ENCODE measurements around the gene SLC25A38.
"Not testable (repeated sequence)": the region's sequence is repeated elsewhere in the genome, so short reads cannot be mapped to it uniquely, and the experiment has no call there.

Gene SLC25A38

DNA sequence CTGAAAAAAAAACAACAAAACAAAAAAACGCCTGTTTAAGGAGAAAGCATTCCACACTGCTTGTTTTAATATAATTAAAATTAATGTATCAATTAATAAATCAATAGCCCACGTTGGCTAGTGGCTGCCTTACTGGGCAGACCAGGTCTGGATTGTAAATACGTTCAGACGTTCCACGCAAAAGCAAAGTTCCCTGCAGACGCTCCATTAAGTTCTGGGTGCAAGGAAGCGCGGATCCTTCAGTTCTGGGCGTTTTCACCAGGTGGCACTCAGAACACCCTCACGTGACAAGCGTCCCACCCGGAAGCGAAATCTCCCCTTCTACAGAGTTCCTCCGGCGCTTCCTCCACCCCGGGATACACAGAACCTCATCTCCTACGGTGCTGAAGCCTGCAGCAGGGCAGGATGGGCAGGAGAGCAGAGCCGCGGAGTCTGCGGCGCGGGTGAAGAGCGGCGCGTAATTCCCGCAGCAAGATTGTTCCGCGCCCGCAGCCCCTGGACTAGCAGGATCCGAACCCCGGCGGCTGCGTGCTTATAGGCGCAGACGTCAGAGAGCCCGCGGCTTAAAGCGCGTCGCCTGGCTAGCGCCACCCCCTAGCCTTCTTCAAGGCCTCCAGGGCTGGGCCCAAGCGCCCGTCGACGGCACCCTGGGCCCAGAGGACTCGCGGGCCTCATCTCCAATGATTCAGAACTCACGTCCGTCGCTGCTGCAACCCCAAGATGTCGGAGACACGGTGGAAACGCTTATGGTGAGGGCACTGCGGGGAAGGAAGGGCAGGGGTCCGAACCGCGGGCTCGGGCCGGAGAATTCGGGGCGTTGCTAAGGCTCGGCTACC is at the start of gene SLC25A38:
TSS of gene SLC25A38 (plus strand) at position 326 of the 836 bp plus-strand sequence. CDS start at position 681, 355 bp downstream.
- no peak for DNase-seq

GRCh38 chr3:39333607-39334006 is 49.6 kb upstream of the SLC25A38 start:
- no peak for DNase-seq

GRCh38 chr3:39334205-39334604 is 49.0 kb upstream of the SLC25A38 start:
- no peak for DNase-seq

- no peak for DNase-seq
These were observed 45.0 kb upstream of the SLC25A38 start for GRCh38 chr3:39338201-39338600.

GRCh38 chr3:39339086-39339485 is 44.1 kb upstream of the SLC25A38 start:
- DNase-seq: no peak

DNA sequence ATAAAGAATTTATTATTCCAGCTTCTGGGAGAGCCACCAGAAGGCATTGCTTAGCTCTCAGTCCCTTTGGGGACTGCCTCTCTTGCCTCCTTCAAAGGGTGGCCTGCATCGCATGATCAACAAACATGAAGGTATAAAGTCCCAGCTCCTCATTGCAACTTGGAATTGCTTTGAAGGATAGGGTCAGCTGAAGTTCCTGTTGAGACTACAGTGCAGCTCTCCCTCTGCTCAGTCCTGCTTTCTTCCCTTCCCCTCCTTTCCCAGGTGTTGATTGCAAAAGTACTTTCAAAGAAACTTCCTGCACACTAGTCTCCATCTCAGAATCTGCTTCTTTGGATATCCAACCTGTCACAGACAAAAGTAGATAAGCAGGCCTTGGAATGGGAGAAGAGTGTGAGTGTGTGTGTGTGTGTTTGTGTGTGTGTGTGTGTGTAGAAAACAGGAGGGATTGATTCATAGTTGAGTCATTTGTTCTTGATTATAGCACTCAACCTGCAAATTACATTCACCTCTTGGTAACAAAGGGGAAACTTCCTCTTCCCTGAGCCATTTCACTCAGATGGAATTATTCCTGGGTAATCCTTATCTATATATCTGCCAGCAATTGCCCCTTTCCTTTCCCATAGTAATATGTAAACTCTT is 40.0 kb upstream of the SLC25A38 start:
- no peak for DNase-seq

- DNase-seq: no peak
These were observed 39.4 kb upstream of the SLC25A38 start for GRCh38 chr3:39343760-39344159.

- no peak for DNase-seq
These were observed 38.3 kb upstream of the SLC25A38 start for GRCh38 chr3:39344746-39345344.

DNA sequence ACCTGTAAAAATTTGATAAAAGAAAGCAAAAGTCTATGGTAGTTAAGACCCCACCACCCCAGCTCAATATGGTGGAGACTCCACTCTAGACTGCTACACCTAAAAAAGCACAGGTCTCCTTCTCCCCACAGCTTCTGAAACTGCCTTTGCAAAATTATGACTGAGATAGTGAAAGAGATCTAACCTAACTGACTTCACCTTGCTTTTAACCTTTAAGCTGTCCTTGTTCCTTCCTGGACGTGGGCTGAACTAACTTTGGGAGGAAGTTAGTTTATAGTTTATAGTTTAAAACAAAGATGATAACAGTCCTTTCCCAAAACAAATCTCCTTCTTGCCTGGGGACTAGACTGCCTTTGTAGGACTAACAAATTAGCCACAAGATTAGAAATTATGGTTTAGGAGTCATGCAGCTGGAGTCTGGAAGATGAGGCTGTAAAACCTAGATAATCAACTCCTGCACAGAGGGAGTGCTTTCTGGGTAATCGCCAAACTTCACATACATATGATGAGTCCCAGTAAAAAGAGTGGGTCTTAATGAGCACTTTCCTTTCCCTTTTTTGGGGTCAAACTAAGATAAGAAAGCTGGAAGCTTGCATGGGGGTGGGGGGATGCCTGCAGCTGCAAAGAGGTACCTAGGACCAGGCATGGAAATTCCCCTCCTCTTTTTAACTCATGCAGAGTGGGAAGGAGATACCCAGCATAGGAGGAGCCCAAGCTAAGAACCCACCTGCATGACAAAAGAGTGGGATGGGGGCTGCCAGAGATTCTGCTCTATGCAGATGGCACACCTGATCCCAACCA is 36.2 kb upstream of the SLC25A38 start:
- DNase-seq: no peak

DNA sequence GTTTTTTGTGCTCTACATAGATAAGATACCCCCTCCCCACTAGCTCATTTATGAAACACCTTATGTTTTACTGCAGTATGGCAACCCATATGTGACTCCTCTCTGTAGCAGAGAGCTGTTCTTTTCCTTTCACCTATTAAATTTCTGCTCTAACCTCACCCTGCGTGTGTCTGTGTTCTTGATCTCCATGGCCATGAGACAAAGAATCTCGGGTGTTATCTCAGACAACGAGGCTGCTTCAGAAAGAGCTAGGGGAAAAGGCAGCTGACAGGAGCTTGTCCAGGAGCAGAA is 35.6 kb upstream of the SLC25A38 start:
- DNase-seq: no peak

DNA sequence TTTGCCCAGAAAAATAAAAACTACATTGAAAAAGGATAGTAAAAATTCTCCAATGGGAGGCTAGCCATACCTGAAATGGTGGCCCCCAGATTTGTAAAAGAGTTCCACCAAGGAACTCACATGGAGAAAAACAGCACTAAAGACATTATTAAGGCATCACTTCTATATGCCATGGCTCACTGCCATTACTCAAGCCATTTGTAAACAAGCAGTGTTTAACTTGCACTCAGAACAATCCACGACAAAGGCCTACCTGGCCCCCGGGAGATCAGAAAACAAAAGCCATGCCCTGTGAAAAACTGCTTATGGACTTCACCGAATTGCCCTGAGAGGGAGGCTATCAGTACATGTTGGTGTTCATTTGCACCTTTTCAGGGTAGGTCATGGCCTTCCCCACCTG is 34.1 kb upstream of the SLC25A38 start:
- DNase-seq: no peak

GRCh38 chr3:39350714-39351113 is 32.5 kb upstream of the SLC25A38 start:
- no peak for DNase-seq

- DNase-seq: not testable (repeated sequence)
These were observed 32.0 kb upstream of the SLC25A38 start for GRCh38 chr3:39351134-39351533.

GRCh38 chr3:39353168-39353927 is 29.8 kb upstream of the SLC25A38 start:
- not testable (repeated sequence) for DNase-seq

DNA sequence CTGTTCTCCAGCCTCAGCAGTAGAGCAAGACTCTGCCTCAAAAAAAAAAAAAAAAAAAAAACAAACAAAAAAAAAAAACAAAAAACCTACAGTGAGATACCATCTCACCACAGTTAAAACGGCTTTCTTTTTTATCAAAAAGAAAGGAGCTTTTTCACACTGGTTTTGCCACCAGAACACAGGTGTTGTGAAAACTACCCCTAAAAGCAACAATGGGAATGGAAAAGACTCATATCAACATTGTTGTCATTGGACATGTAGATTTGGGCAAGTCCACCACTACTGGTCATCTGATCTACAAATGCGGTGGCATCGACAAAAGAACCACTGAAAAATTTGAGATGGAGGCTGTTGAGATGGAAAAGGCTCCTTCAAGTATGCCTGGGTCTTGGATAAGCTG is 24.8 kb upstream of the SLC25A38 start:
- no peak for DNase-seq

- no peak for DNase-seq
These were observed 21.8 kb upstream of the SLC25A38 start for GRCh38 chr3:39361252-39361927.

DNA sequence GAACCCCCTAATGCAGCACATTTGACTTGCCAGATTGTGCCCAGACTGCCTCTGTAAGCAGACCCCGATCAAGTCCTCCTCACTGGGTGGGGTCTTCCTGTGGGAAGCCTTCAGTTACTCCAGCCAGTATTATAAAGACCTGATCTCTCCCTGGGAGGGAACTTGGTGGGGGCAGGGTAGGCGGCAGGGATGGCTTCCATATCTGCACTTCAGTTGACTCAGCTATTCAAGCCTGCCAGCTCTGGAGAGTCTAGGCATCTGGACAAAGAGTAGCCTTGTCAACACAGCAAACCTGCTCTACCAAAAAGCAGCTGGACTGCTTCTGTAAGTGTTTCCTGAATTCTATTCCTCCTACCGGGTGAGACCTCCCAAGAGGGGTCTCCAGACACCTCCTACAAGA is 21.0 kb upstream of the SLC25A38 start:
- DNase-seq: no peak

DNA sequence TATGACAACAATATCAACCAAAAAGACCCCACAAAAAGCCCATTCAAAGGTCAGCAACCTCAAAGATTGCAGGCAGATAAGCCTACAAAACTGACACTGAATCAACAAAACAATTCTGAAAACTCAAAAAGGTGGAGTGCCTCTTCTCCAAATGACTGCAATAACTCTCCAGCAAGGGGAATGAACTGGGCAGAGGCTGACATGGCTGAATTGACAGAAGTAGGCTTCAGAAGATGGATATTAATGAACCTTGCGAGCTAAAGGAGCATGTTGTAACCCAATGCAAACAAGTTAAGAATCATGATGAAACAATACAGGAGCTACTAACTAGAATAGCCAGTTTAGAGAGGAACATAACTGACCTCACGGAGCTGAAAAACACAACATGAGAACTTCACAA is 20.4 kb upstream of the SLC25A38 start:
- no peak for DNase-seq

- DNase-seq: not testable (repeated sequence)
These were observed 12.7 kb upstream of the SLC25A38 start for GRCh38 chr3:39370450-39370849.

GRCh38 chr3:39372833-39373232 is 10.3 kb upstream of the SLC25A38 start:
- no peak for DNase-seq

DNA sequence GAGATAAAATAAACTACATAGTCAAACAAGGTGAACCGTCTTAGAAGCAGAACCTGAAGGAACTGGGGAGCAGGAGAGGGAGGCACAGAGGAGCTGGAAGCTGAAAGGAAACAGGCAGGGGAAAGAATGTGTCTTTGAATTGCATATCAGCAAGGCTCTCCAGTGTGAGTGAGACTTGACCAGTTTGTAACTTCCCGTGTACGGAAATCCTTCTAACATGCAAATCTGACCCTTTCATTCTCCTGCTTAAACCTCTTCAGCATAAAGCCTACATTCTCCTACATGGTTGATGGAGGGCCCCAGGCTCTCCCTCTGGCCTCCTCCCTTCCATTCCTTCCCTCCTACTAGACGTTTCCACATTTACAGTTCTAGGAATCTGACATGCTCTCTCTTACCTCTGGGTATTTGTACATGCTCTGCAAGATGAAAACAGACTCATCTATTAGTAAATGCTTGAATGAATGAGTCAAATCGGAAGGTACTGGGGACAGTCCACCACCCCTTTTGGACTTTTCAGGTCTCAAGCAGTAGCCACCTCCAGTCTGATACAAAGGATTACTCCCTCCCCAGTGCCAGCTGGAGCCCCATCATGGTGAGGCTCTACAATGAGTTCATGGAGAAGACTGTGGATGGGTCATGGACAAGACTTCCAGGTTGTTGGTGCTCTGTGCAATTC is 6.1 kb upstream of the SLC25A38 start:
- no peak for DNase-seq
